Stimulated activated CD4-positive, alpha-beta T cell treated with anti-CD3 and anti-CD28 coated beads, TNF-alpha, amount 100 ng/mL, for 24 hours (primary cell): ENCODE data around the gene PRKN.

Experiments
- DNase-seq, 3 experiments: peaks; one replicate each; pipeline ENCODE4 v3.0.0-alpha.2; 2020; ENCODE audit warnings: low read depth in 3 of 3

PRKN gene

GRCh38 chr6:161804838-161805237 lies 922.7 kb downstream of the PRKN start:
- no peak for DNase-seq

DNA sequence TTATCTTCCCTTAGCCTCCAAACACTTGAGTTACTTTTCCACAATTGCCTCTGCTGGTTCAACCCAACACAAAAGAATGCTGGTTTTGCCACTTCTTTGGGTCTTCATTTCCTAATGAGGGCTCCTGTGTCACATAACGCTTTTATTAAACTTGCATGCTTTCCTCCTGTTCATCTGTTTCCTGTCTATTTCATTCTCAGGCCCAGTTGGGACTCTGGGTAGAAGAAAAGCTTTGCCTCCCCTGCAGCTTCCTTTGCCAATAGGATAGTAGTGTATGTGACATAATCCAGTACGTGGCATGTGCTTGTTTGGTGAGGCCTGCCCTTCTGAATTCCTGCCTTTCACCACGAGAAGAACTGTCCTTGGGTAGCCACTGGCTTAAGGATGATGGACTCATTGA lies 924.4 kb downstream of the PRKN start:
- no peak for DNase-seq

GRCh38 chr6:161802231-161802630 lies 925.3 kb downstream of the PRKN start:
- DNase-seq, result no peak

DNA sequence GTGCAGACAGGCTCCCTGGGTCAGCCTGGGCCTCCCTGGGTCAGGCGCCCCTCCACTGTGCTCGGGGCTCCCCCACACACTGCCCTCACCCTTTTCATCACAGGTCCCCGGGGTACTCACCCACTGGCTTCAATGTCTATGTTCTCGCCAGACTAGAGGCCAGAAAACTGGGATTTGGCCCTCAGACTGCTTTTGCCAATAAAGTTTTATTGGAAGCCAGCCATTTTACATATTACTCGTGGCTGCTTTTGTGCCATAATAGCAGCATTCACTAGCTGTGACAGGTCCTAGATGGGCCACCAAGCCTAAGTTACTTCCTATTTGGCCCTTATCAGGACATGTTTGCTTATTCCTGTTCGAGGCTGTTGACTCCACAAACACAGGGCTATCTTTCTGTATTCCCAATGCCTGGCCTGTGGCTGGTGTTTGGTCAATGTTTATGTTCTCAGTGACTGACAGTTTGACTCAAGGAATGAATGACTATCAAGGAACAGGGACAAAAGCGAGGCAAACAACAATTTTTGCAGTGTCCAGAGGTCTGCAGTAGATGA lies 928.6 kb downstream of the PRKN start:
- DNase-seq, result no peak

DNA sequence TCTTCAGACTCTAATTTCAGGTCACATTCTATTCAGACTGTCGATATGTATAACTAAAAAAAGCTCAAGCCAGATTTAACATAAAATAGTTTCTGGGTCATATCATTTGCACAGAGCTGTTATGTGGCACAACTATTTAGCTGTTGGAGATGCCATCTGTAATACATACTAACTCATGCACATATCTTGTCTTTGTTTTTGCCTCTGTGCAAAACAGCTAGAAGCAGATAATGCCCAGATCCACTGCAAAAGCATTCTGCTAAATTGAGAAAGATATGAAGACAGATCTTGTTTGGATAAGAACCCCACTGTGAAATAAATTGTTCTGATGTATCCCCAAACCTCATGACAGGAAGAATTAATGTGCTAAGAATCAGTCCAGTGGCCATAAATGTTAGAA lies 930.9 kb downstream of the PRKN start:
- DNase-seq, result no peak

DNA sequence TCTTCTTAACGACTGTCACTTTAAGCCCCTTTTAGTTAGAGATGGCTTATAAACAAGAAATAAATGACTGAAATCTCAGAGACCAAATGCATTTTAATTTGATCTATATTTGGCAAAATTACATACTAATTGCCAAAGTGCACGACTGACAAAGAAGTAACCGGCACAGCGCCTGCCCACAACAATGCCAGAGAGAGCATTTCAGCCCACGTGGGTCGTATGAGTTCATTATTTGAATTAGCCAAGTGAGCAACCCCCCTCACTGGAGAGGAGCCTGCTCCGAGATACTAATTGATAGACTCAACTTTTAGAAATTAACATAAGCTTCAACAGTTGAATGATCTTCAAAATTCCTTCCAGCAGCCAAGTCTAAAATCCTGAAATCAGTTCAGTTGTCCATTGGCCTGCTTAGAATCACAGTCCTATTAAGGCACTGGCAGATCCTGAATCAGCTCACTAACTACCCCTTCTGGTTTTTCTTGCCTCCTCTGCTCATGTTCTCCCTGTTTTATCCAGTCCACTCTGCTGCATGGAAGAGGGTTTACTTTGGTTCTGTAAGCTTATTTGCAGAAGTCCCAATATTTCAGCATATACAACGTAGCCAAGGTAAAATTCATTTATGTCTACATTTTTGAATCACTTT lies 934.6 kb downstream of the PRKN start:
- DNase-seq, result no peak

DNA sequence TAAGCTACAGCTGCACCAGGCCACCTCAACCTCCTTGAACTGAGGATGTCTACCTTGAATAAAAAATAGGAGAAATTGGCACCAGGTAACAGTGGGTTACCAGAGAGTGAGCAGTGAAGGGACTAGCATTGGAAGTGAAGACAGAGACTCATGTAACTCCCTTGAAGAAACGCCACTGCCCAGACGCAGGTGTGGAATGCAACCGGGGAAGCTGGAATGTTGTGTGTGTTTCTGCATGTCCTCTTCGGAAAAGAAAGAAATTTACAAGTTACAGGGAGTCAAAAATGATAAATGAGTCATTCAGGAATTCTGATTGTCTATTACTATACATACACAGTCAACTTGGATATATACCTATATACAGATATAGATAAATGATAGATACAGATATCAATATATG lies 939.0 kb downstream of the PRKN start:
- no peak for DNase-seq

- no peak for DNase-seq
These were observed 955.4 kb downstream of the PRKN start for GRCh38 chr6:161772176-161772575.

- no peak for DNase-seq
These were observed 965.6 kb downstream of the PRKN start for GRCh38 chr6:161761966-161762365.

GRCh38 chr6:161755080-161755479 lies 972.5 kb downstream of the PRKN start:
- DNase-seq, result no peak

GRCh38 chr6:161750686-161751085 lies 976.9 kb downstream of the PRKN start:
- no peak for DNase-seq

- no peak for DNase-seq
These were observed 978.0 kb downstream of the PRKN start for GRCh38 chr6:161749576-161749975.

DNA sequence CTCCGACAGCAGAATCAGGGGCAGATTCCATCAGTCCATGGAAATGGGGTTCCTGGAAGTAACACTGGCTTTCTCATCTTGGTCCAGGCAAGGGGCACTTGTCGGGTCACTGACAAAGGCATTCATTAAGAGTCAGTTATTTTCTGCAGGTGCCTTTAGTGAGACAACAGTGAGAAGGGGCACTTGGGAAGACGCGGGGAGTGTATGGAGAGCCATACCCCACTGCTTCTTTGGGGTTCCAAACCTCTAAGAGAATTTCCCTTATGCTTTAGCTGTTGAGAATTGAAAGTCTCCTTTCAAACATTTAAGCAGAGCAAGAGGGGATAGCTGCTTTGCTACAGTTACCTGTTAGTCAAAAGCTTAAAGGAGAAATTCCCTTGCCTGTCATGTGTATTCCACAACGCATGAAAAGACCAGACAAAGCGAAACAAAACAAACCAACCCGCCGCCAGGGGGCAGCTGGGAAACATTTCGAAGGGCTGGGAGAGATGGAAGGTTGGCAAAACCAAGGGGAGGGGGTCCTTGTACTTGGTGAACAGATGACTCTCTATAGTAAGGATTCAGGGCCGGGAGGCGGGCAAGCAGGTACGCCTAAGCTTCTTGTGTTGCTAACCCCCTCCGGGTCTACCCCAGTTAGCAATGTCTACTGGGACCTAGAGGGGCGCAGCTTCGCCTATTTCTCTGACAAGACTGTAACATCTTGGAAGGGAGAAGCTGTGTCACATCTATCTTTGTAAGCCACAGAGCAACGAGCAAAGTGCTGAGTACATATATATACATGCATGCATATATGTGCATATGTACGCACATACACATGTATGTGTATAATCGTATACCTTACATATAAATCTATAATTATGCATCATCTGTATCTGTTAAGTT lies 978.8 kb downstream of the PRKN start:
- peak in 1 of 3 experiments; percentile 34 for DNase-seq

GRCh38 chr6:161747506-161747905 lies 980.1 kb downstream of the PRKN start:
- DNase-seq, result no peak

- no peak for DNase-seq
These were observed 981.9 kb downstream of the PRKN start for GRCh38 chr6:161745594-161746141.

- no peak for DNase-seq
These were observed 982.4 kb downstream of the PRKN start for GRCh38 chr6:161745128-161745527.

- no peak for DNase-seq
These were observed 983.1 kb downstream of the PRKN start for GRCh38 chr6:161744211-161745067.

GRCh38 chr6:161743509-161744178 lies 983.9 kb downstream of the PRKN start:
- no peak for DNase-seq

DNA sequence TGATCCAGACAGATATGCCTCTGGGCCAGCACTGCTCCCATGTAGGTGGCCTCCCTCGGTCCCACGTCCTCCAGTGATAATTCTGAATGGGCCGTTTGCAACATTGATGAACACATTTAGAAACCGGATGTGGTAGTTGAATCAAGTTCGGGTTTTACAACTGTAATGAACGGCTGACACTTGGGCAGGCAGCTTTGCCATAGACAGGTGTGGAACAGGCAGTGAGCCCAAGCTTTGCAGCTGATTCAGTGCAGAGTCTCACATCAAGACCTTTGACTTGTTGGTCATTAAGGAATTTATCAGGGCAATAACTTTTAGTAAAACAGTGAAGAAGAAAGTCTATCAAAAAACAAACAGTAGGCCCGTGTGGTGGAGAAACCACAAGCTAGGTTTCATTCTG lies 987.1 kb downstream of the PRKN start:
- DNase-seq, result no peak

DNA sequence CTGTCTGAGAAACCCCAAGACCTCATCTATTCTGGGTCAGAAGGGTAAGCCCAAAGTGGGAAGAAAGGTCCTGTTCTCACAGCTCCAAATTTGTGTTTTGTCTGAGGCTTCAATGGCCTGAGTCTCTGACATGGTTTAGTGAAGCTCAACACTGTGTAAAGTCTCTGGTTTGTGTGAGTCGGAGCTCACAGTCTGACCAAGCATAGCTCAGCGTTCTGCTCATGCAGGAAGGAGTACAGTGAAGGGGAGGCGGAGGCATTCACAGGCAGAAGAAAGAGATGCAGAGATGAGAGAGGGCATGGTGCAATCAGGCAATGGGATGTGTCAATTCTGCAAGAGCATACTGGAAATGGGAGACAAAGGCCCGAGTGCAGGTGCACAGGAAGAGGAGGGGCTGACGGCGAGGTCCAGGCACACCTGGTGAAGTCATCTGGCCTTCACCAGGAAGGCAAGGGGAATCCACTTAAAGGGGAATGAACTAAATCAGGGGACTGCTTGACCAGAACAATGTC lies 990.7 kb downstream of the PRKN start:
- DNase-seq, result no peak

DNA sequence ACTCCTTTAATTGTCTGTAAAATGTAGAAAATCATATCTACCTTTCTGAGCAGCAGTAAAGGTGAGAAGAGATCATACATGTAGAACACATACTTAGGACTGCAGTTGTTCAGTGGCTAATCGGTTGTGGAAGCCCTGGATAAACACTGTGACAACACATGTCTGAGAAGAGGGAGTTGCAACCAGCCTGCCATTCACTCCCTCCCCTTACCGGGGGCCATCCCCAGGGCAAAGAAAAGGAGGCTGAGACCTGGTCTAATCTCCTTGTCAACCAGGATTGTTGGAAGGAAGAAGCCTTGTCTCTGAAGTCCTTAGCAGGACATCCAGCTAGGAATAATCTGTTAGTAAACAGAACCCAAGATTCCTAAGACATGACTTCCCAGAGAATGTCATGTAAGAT lies 991.2 kb downstream of the PRKN start:
- DNase-seq, result no peak
